Endodermal cell (in vitro differentiated cells): Measurements from ENCODE around the gene MRPS17. TPM values are rescaled to one million over a fixed set of nuclear protein-coding genes. Genes with fewer than 3 reads are reported as not detected.

Experiments
- DNase-seq: peaks from one replicate; pipeline ENCODE4 v3.0.0-alpha.2; 2017
- H3K27ac ChIP-seq: 2 replicates; pipeline ENCODE4 v1.5.1; 2013; ENCODE audit warnings: mild to moderate bottlenecking, low read depth, low read length, moderate library complexity
- H3K27me3 ChIP-seq: 2 replicates; pipeline ENCODE4 v1.6.1; 2013; ENCODE audit warnings: mild to moderate bottlenecking, low read length, moderate library complexity; ENCODE audit not compliant: insufficient read depth, control insufficient read depth, poor library complexity, severe bottlenecking
- H3K36me3 ChIP-seq: 2 replicates; pipeline ENCODE4 v1.7.0; 2013; ENCODE audit warnings: mild to moderate bottlenecking, low read length, moderate library complexity; ENCODE audit not compliant: control insufficient read depth, insufficient read depth
- H3K4me1 ChIP-seq: one replicate; pipeline ENCODE4 v1.7.0; 2013; ENCODE audit warnings: low read length; ENCODE audit not compliant: control insufficient read depth, insufficient read depth
- H3K4me3 ChIP-seq: 2 replicates; pipeline ENCODE4 v1.5.1; 2013; ENCODE audit warnings: mild to moderate bottlenecking, low read length, moderate library complexity
- H3K9ac ChIP-seq: 2 replicates; pipeline ENCODE4 v1.6.1; 2013; ENCODE audit warnings: mild to moderate bottlenecking, low read length, moderate library complexity; ENCODE audit not compliant: poor library complexity, severe bottlenecking; ENCODE audit errors: extremely low read depth
- H3K9me3 ChIP-seq: 2 replicates; pipeline ENCODE4 v1.6.1; 2013; ENCODE audit warnings: mild to moderate bottlenecking, low read length, moderate library complexity; ENCODE audit not compliant: control insufficient read depth
- H3K27ac Mint-ChIP-seq: 2 replicates; pipeline ENCODE4 v1.8.0; 2020; ENCODE audit warnings: mixed read lengths
- H3K27me3 Mint-ChIP-seq: 2 replicates; pipeline ENCODE4 v1.8.0; 2021; ENCODE audit warnings: mild to moderate bottlenecking, mixed read lengths; ENCODE audit not compliant: insufficient read depth
- H3K36me3 Mint-ChIP-seq: 2 replicates; pipeline ENCODE4 v1.8.0; 2020; ENCODE audit warnings: low read depth, mixed read lengths
- H3K4me1 Mint-ChIP-seq: 2 replicates; pipeline ENCODE4 v1.8.0; 2020; ENCODE audit warnings: mixed read lengths
- H3K4me3 Mint-ChIP-seq: 2 replicates; pipeline ENCODE4 v1.8.0; 2020; ENCODE audit warnings: mild to moderate bottlenecking, moderate library complexity, mixed read lengths
- H3K9me3 Mint-ChIP-seq: 2 replicates; pipeline ENCODE4 v1.8.0; 2020; ENCODE audit warnings: mild to moderate bottlenecking, mixed read lengths
- CTCF ChIP-seq: fragments of 200-600 bp; sonication (generic); conservative IDR thresholded peaks from 2 replicates; pipeline ENCODE4 v1.5.0; 2021; ENCODE audit warnings: antibody characterized with exemption, mild to moderate bottlenecking
- WGBS, 2 experiments: methylation state at CpG; one replicate each; pipeline versions ENCODE4 v1.1.5 to v1.1.7; 2013; ENCODE audit warnings: missing lambda C conversion rate in 2 of 2, mixed read lengths in 1 of 2; ENCODE audit not compliant: insufficient coverage in 1 of 2, insufficient read length in 1 of 2; 5-methylcytosine and 5-hydroxymethylcytosine counted together
- total RNA-seq, 2 donors: library from RNA; stranded (reverse); fragmentation: NEBNext Ultra II Directional in 1 of 2; extraction: Animal tissue kit (Norgen Biotek cat#: 25700) in 1 of 2; gene quantifications; 2 replicates in 1 of 2; 3 replicates in 1 of 2; pipeline ENCODE4 v1.2.1, GENCODE V29; 2021

MRPS17 gene
- total RNA-seq, 2 donors from 2014 or later: 18.0 to 19.8 TPM

- Histone ChIP-seq H3K4me3 (no peak overlapping the region), H3K9me3 (peaks cover 5% of the 10 kb centered on the region), H3K27ac (no peak overlapping the region), H3K36me3 (peaks cover 15% of the 10 kb centered on the region), H3K4me1 (no peaks in the 10 kb centered on the region), H3K9ac (no peak overlapping the region), H3K27me3 (no peaks in the 10 kb centered on the region)
- no peak overlapping the region for H3K27ac Mint-ChIP-seq
- 94% methylated on average over 3 to 4 of the region's 4 CpGs for WGBS, 2 experiments
- DNase-seq: no peak
- H3K4me1 Mint-ChIP-seq: no peaks in the 10 kb centered on the region
- H3K27me3 Mint-ChIP-seq: no peaks in the 10 kb centered on the region
- TF ChIP-seq CTCF: no peak
- no peak overlapping the region for H3K4me3 Mint-ChIP-seq
- peaks cover 15% of the 10 kb centered on the region for H3K36me3 Mint-ChIP-seq
- no peaks in the 10 kb centered on the region for H3K9me3 Mint-ChIP-seq
Observed at GRCh38 chr7:56003749-56004148, 52.1 kb downstream of the MRPS17 start.

Other genes starting within 250 kb of the MRPS17 start
- not detected for gene SEPTIN14, start 89.1 kb upstream of the MRPS17 start, total RNA-seq
- 1 to 10 TPM; 7.1 to 8.0 TPM for gene ZNF713, start 64.4 kb upstream of the MRPS17 start, total RNA-seq
- gene NIPSNAP2, start 12.7 kb downstream of the MRPS17 start, total RNA-seq: 10 to 100 TPM; 37.1 to 62.2 TPM
- gene PSPH, start 99.6 kb downstream of the MRPS17 start, total RNA-seq: 10 to 100 TPM; 29.9 to 34.6 TPM
- 100 to 1,000 TPM; 225 to 230 TPM for gene CCT6A, start 99.9 kb downstream of the MRPS17 start, total RNA-seq
- gene SUMF2, start 112.4 kb downstream of the MRPS17 start, total RNA-seq: 100 to 1,000 TPM; 122 to 133 TPM
- under 1 TPM; 0.46 TPM for gene PHKG1, start 141.1 kb downstream of the MRPS17 start, total RNA-seq
- gene CHCHD2, start 154.6 kb downstream of the MRPS17 start, total RNA-seq: 10 to 100 TPM; 44.7 to 88.8 TPM
- not detected for gene NUPR2, start 164.5 kb downstream of the MRPS17 start, total RNA-seq